Measurements from ENCODE around the gene ASTN2. TPM values are rescaled to one million over a fixed set of nuclear protein-coding genes. Genes with fewer than 3 reads are reported as not detected.

ASTN2 gene
- total RNA-seq, 4 donors from 2014 or later: 3.0 to 7.0 (median 5.2) TPM

DNA sequence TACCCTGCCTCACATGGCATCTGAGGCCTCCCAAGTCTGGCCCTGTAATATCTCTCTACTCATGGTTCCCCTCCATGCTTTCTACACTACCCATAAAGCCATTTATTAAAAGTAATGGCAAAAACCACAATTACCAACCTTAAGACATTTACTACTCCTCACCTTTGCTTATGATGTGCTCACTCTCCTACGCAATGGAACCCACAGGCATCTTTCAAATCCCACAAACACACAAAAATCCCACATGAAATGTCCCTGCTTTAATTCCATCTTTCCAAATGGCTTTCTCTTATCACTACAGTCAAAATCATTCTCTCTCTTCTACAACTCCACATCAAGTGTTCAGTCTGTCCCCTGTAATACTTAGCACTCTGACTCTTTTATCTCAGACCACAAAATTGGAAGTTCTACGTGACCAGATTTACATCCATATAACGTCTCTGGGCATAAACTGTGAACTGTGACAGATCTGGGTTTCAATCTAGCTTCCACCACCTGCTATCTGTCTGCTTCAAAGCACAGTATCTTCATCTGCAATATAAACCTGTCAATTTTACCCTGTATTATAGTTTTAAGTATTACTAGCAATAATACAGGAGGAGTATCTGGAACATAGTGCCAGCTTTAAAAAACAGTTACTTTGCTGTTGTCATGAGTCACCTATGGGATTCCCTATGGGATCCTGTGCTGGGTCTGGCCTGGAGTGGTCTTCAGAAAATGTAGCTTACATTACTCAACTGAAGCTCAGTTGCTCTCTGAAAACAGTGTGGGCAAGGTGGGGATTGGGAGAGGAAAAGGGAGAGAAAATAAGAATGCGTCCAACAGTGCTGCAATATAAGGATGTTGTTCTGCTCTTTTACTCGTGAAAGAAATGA lies 864.8 kb downstream of the ASTN2 start:
- Histone ChIP-seq H3K27ac (peak overlapping the region in 2 of 4 donors; percentile 13 to 32), H3K27me3 (no peaks in the 10 kb centered on the region), H3K9me3 (no peaks in the 10 kb centered on the region), H3K4me3 (no peak overlapping the region), H3K36me3 (no peaks in the 10 kb centered on the region), H3K4me1 (peaks cover 6 to 9% (median 8%) of the 10 kb centered on the region in 4 donors)
- DNase-seq: no peak
- TF ChIP-seq POLR2AphosphoS5 (IDR thresholded peaks at IDR 0.05) (no peak), POLR2A (IDR thresholded peaks at IDR 0.05) (no peak), EP300 (IDR thresholded peaks at IDR 0.05; ENCODE audit: low read depth) (no peak)
- TF ChIP-seq, protein P1, sequence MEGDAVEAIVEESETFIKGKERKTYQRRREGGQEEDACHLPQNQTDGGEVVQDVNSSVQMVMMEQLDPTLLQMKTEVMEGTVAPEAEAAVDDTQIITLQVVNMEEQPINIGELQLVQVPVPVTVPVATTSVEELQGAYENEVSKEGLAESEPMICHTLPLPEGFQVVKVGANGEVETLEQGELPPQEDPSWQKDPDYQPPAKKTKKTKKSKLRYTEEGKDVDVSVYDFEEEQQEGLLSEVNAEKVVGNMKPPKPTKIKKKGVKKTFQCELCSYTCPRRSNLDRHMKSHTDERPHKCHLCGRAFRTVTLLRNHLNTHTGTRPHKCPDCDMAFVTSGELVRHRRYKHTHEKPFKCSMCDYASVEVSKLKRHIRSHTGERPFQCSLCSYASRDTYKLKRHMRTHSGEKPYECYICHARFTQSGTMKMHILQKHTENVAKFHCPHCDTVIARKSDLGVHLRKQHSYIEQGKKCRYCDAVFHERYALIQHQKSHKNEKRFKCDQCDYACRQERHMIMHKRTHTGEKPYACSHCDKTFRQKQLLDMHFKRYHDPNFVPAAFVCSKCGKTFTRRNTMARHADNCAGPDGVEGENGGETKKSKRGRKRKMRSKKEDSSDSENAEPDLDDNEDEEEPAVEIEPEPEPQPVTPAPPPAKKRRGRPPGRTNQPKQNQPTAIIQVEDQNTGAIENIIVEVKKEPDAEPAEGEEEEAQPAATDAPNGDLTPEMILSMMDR (IDR thresholded peaks at IDR 0.05): no peak
- 79 to 84% methylated on average over 4 to 5 of the region's 5 CpGs for WGBS, 2 donors (ENCODE audit: low coverage in 1 of 2)
- intact Hi-C loops (cut with DNase I; ENCODE audit: low total_unique reads) (no loop called here), in situ Hi-C loops (cut with MboI; ENCODE audit: low pct_ligation_motif_present in 1 of 4, low pct_unique_long_range_greater_than_20kb in 1 of 4, low sequenced_read_pairs in 3 of 4) (loop anchor here in 2 of 4 donors (25.0 kb wide), 2 partner anchors 388 to 963 kb away; partner anchors contain the start of gene PAPPA (in 1 of the 2))

DNA sequence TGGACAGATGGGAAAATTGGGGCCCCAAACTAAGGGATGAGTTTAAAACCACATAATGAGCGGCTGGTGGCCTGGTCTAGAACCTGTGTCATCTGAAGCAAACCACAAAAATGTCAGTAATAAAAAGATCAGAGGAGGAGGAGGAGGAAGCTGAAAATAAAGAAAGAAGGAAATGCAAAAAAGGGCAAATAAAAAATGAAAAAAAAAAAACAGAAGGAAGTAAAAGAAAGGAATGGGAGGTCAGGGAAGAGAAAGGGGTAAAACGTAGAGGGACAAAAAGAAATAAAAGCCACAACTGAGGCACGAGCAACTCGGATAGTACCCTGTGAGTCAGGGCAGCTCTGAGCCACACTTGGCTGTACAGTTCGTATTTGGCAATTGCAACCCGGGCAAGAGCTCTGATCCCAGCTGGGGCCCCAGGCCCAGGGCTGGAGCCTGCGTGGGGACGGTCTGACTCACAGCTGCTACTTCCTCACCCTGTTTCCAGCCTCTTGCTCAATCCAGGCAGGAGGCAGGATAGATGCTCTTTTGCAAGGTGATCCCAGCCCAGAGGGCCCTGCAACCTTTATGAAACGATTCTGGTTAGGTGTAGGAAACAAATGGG lies 865.7 kb downstream of the ASTN2 start:
- intact Hi-C loops (cut with DNase I; ENCODE audit: low total_unique reads): no loop called here
- Histone ChIP-seq H3K27me3 (no peaks in the 10 kb centered on the region), H3K27ac (peak overlapping the region in 2 of 4 donors; percentile 16 to 32), H3K36me3 (no peaks in the 10 kb centered on the region), H3K4me1 (peaks cover 6 to 9% (median 8%) of the 10 kb centered on the region in 4 donors), H3K9me3 (no peaks in the 10 kb centered on the region), H3K4me3 (no peak overlapping the region)
- no peak for TF ChIP-seq POLR2A (IDR thresholded peaks at IDR 0.05)
- no peak for TF ChIP-seq POLR2AphosphoS5 (IDR thresholded peaks at IDR 0.05)
- no peak for TF ChIP-seq EP300 (IDR thresholded peaks at IDR 0.05; ENCODE audit: low read depth)
- TF ChIP-seq, protein P1 (IDR thresholded peaks at IDR 0.05): no peak
- 37 to 40% methylated on average over 5 to 9 of the region's 9 CpGs for WGBS, 2 donors (ENCODE audit: low coverage in 1 of 2)
- in situ Hi-C loops (cut with MboI; ENCODE audit: low pct_ligation_motif_present in 1 of 4, low pct_unique_long_range_greater_than_20kb in 1 of 4, low sequenced_read_pairs in 3 of 4): no loop called here
- peak; percentile 61 for DNase-seq

DNA sequence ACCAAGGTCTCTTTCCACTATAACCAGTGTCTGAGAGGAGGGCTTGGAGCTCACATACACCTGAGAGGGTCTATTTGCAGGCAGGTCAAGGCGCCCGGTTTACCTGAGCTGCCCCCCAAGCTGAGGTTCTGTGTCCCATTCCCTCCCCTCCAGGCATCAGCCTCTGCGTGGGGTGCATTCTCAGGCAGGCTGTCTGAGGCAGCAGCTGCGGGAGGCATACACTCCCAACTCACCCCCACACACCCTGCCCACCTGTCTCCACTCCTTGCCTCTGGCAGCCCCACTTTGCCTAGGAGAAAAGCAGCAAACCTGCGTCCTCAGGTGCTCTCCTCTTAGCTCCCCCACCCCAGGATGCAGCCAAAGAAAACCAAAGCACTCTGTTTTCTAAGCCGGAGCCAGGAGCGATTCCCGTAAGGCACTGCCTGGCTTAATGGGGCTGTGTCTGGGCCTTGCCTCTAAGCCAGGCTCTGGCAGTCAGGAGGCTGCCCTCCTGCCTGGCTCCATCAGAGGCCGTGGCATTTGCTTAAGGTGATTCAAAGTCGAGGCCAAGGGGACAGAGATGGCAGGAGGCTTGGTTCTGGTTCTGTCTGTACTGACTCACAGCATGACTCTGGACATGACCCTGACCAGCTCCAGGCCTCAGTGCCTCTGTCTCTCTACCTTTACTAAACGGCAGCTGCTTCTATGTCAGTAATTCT lies 867.0 kb downstream of the ASTN2 start:
- intact Hi-C loops (cut with DNase I; ENCODE audit: low total_unique reads) (no loop called here), in situ Hi-C loops (cut with MboI; ENCODE audit: low pct_ligation_motif_present in 1 of 4, low pct_unique_long_range_greater_than_20kb in 1 of 4, low sequenced_read_pairs in 3 of 4) (no loop called here)
- no peaks in the 10 kb centered on the region for H3K36me3 ChIP-seq
- peaks cover 6 to 9% (median 8%) of the 10 kb centered on the region in 4 donors for H3K4me1 ChIP-seq
- no peaks in the 10 kb centered on the region for H3K9me3 ChIP-seq
- H3K27me3 ChIP-seq: no peaks in the 10 kb centered on the region
- H3K27ac ChIP-seq: peak overlapping the region in 1 of 4 donors; percentile 11
- DNase-seq: no peak
- WGBS, 2 donors (ENCODE audit: low coverage in 1 of 2): 51 to 64% methylated on average over 2 to 11 of the region's 11 CpGs
- no peak for TF ChIP-seq POLR2AphosphoS5 (IDR thresholded peaks at IDR 0.05)
- H3K4me3 ChIP-seq: no peak overlapping the region

DNA sequence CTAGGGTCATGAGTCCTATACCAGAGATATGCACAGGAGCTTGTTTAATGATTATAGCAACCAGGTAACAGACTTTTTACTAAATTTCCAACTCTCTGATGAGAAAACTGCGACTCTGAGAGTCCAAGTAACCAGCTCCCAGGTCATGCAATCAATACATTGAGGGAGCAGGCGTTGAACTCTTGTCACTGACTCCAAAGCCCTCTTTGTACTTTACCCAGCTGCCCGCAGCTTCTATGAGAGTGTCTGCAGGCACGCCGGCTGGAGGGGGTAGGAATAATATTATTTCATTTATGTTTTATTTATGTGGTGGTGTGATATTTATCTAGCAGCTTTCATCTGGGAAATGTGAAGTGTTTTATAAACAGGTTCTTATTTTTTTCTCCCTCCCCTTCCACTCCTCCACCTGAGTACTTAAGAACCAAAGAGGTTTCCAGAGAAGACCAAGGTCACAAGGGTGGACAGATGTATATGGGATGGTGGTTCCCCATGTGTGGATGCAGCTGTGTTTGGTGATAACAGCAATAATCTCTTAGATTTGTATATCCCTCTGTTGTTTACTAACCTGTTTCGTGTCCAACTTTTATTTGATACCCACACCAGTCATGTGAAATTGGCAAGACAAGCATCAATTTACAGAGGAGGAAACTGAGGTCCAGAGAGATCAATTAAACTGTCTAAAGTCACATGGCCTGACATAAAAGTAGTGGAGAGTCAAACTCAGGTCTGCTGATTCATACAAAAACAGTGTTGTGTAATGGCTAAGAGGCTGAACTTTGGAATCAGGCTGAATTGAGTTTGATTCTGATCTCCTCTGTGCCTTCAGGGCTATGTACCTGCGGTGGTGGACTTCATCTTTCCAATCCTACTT lies 867.9 kb downstream of the ASTN2 start:
- no peak overlapping the region for H3K27ac ChIP-seq
- 0 to 72% methylated on average over 1 to 7 of the region's 7 CpGs for WGBS, 2 donors (ENCODE audit: low coverage in 1 of 2)

More for the DNA sequence above, 867.9 kb downstream of the ASTN2 start:
- in situ Hi-C loops (cut with MboI; ENCODE audit: low pct_ligation_motif_present in 1 of 4, low pct_unique_long_range_greater_than_20kb in 1 of 4, low sequenced_read_pairs in 3 of 4) (no loop called here), intact Hi-C loops (cut with DNase I; ENCODE audit: low total_unique reads) (no loop called here)
- no peak for DNase-seq
- H3K4me1 ChIP-seq: peaks cover 6 to 9% (median 8%) of the 10 kb centered on the region in 4 donors
- no peaks in the 10 kb centered on the region for H3K36me3 ChIP-seq
- no peak overlapping the region for H3K4me3 ChIP-seq
- no peaks in the 10 kb centered on the region for H3K9me3 ChIP-seq
- no peaks in the 10 kb centered on the region for H3K27me3 ChIP-seq
- TF ChIP-seq POLR2A (IDR thresholded peaks at IDR 0.05) (no peak), POLR2AphosphoS5 (IDR thresholded peaks at IDR 0.05) (peak in 1 of 3 donors; percentile 16), EP300 (IDR thresholded peaks at IDR 0.05; ENCODE audit: low read depth) (no peak)
- TF ChIP-seq, protein P1 (IDR thresholded peaks at IDR 0.05): no peak

Data from transverse colon (tissue), 4 donors.